MCF 10A (cell line): Measurements from ENCODE around the gene CASP1. TPM values are rescaled to one million over a fixed set of nuclear protein-coding genes. Genes with fewer than 3 reads are reported as not detected.
"Not testable (repeated sequence)": the region's sequence is repeated elsewhere in the genome, so short reads cannot be mapped to it uniquely, and the experiment has no call there.

Source experiments
- BruUV-seq: library from RNA; stranded (reverse); fragments of 400-500 nt; replicated peaks from 2 replicates; lab custom pipeline; 2021; lab: Mats Ljungman, UMichigan
- CTCF ChIA-PET: fragments of 300-600 bp; sonication (Branson Sonifier 250); formaldehyde crosslinking; extraction: SDS; loops from one replicate; lab custom pipeline; 2021; ENCODE audit warnings: antibody characterized with exemption, inconsistent platforms; lab: Yijun Ruan, JAX
- POLR2A ChIA-PET: fragments of 300-600, 350-650 bp; sonication (Branson Sonifier 250); formaldehyde crosslinking; extraction: SDS; loops from one replicate; lab custom pipeline; 2020; ENCODE audit warnings: antibody characterized with exemption, inconsistent platforms; lab: Yijun Ruan, JAX
- DNase-seq: peaks from one replicate; pipeline ENCODE4 v3.0.0-alpha.2; 2018; ENCODE audit not compliant: unreplicated experiment
- H3K27ac Mint-ChIP-seq: one replicate; pipeline ENCODE4 v1.8.0; 2022; ENCODE audit warnings: mild to moderate bottlenecking, low read depth, mixed read lengths; ENCODE audit not compliant: unreplicated experiment
- H3K27me3 Mint-ChIP-seq: one replicate; pipeline ENCODE4 v1.8.0; 2022; ENCODE audit warnings: mixed read lengths; ENCODE audit not compliant: insufficient read depth, unreplicated experiment
- H3K36me3 Mint-ChIP-seq: one replicate; pipeline ENCODE4 v1.8.0; 2022; ENCODE audit warnings: mild to moderate bottlenecking, moderate library complexity, mixed read lengths; ENCODE audit not compliant: insufficient read depth, unreplicated experiment
- H3K4me1 Mint-ChIP-seq: one replicate; pipeline ENCODE4 v1.8.0; 2022; ENCODE audit warnings: mixed read lengths; ENCODE audit not compliant: insufficient read depth, unreplicated experiment
- H3K4me3 Mint-ChIP-seq: one replicate; pipeline ENCODE4 v1.8.0; 2022; ENCODE audit warnings: mild to moderate bottlenecking, moderate library complexity, mixed read lengths; ENCODE audit not compliant: unreplicated experiment
- H3K9me3 Mint-ChIP-seq: one replicate; pipeline ENCODE4 v1.8.0; 2022; ENCODE audit warnings: mixed read lengths; ENCODE audit not compliant: unreplicated experiment
- CTCF ChIP-seq: fragments of 200-600 bp; IDR thresholded peaks from one replicate; pipeline ENCODE4 v1.8.0; 2022; ENCODE audit warnings: antibody characterized with exemption, mild to moderate bottlenecking; ENCODE audit not compliant: unreplicated experiment
- intact Hi-C: fragments of 100-400 bp; cut with micrococcal nuclease; formaldehyde crosslinking; loops from 2 replicates; pipeline ENCODE4 v1.14.1; 2022
- total RNA-seq: library from RNA; stranded (reverse); gene quantifications from 2 replicates; pipeline ENCODE4 v1.2.3, GENCODE V29; 2022

The CASP1 gene
- total RNA-seq, 1 experiment from 2014 or later: 27.2 TPM

DNA sequence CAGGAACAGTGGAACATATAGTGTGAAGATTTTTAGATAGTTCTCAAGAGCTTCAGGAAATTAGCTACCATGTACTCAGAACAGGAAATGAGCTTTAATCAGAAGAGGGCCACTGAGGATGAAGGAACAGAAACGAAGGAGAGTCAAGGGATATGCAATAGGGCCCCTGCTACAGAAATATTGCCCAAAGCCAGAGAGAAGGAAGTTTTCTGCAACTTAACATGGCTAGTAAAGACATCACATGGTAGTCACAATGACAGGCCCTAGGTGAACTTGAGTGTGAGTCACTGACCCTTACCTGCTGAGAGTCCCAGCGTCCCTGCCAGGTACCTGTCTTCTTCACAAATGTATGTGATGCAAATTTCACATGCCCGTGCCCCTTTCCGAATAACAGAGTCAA, 35.4 kb upstream of the CASP1 start:
- Mint-ChIP-seq H3K4me1 (peaks cover 19% of the 10 kb centered on the region), H3K36me3 (no peaks in the 10 kb centered on the region), H3K9me3 (no peaks in the 10 kb centered on the region), H3K27ac (no peak overlapping the region), H3K4me3 (no peak overlapping the region), H3K27me3 (no peaks in the 10 kb centered on the region)
- TF ChIP-seq CTCF: no peak
- no TSS peak for BruUV-seq
- ChIA-PET POLR2A (interaction anchor here (0.9 kb wide), 1 partner anchor 27 kb away, joined by 3 read pairs; no protein-coding TSS in a partner anchor), CTCF (no interaction called here)
- intact Hi-C loops: no loop called here
- no peak for DNase-seq

- H3K27ac Mint-ChIP-seq, BruUV-seq, H3K36me3 Mint-ChIP-seq, intact Hi-C loops, H3K4me3 Mint-ChIP-seq, H3K27me3 Mint-ChIP-seq, DNase-seq, H3K9me3 Mint-ChIP-seq: not testable (repeated sequence)
- ChIA-PET POLR2A (interaction anchor here (0.9 kb wide), 1 partner anchor 26 kb away, joined by 3 read pairs; no protein-coding TSS in a partner anchor), CTCF (interaction anchor here (0.8 kb wide), 2 partner anchors 12 to 791 kb away, joined by 4 to 8 read pairs; no protein-coding TSS in a partner anchor)
- H3K4me1 Mint-ChIP-seq: peaks cover 19% of the 10 kb centered on the region
Measured at GRCh38 chr11:105069749-105070148, 34.8 kb upstream of the CASP1 start.

DNA sequence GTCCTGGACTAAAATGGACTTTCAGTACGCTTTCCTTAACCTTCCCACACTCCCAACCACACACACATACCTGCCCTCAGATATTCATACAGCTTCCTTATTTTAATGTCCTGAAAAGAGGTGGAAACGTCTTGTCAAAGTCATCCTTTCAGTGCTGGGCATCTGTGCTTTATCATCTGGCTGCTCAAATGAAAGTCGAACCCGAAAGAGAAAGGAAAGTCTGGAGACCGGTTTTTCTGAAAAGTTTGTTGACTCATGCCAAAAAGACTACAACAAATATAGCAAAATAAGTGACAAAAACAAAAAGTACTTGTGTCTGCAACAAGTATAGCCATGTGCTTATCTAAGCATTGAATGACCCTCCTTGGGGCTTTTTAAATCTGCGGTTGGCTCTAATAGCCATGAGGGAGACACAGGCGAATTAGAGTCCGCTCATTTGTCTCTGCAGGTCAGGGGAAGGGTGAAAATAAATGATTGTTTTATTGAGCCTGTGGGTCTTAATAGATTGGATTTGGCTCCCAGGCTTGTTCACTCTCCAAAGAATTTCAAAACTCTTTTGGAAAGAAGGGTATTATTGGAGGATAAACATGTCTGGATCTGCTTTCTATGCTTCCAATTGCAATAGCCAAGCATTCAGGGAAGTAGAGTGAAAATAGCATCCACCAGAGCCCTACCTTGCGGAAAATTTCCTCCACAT, 28.4 kb upstream of the CASP1 start:
- H3K27ac Mint-ChIP-seq, intact Hi-C loops, H3K4me3 Mint-ChIP-seq, POLR2A ChIA-PET, DNase-seq, H3K27me3 Mint-ChIP-seq, H3K9me3 Mint-ChIP-seq, BruUV-seq, H3K36me3 Mint-ChIP-seq, H3K4me1 Mint-ChIP-seq: not testable (repeated sequence)
- CTCF ChIA-PET: interaction anchor here (0.7 kb wide), 2 partner anchors 49 to 288 kb away, joined by 3 read pairs; no protein-coding TSS in a partner anchor

- Mint-ChIP-seq H3K27me3 (no peaks in the 10 kb centered on the region), H3K27ac (no peak overlapping the region), H3K4me1 (no peaks in the 10 kb centered on the region), H3K9me3 (no peaks in the 10 kb centered on the region), H3K4me3 (no peak overlapping the region), H3K36me3 (no peaks in the 10 kb centered on the region)
- no TSS peak for BruUV-seq
- intact Hi-C loops: no loop called here
- no peak for DNase-seq
- no peak for TF ChIP-seq CTCF
- POLR2A ChIA-PET: no interaction called here
- CTCF ChIA-PET: interaction anchor here (1.0 kb wide), 1 partner anchor 10 kb away, joined by 3 read pairs; no protein-coding TSS in a partner anchor
Measured at GRCh38 chr11:105057432-105057831, 22.5 kb upstream of the CASP1 start.

GRCh38 chr11:105056446-105056845, 21.5 kb upstream of the CASP1 start:
- Mint-ChIP-seq H3K27me3 (no peaks in the 10 kb centered on the region), H3K36me3 (no peaks in the 10 kb centered on the region), H3K9me3 (no peaks in the 10 kb centered on the region), H3K4me1 (no peaks in the 10 kb centered on the region), H3K27ac (no peak overlapping the region), H3K4me3 (no peak overlapping the region)
- no peak for TF ChIP-seq CTCF
- BruUV-seq: no TSS peak
- no peak for DNase-seq
- intact Hi-C loops: no loop called here
- POLR2A ChIA-PET: interaction anchor here (0.7 to 1.2 kb wide), 2 partner anchors 13 to 304 kb away, joined by 3 read pairs; no protein-coding TSS in a partner anchor
- CTCF ChIA-PET: interaction anchor here (1.0 kb wide), 1 partner anchor 9 kb away, joined by 3 read pairs; no protein-coding TSS in a partner anchor
